ENCODE results near the gene UBA6. TPM values are rescaled to one million over a fixed set of nuclear protein-coding genes. Genes with fewer than 3 reads are reported as not detected.

The UBA6 gene
- total RNA-seq, 1 donor from 2014 or later: 141 TPM

GRCh38 chr4:67702166-67702565, 1.2 kb upstream of the UBA6 start:
- Mint-ChIP-seq H3K36me3 (ENCODE audit: low read depth, unreplicated experiment) (peaks cover 7% of the 10 kb centered on the region), H3K9me3 (ENCODE audit: unreplicated experiment) (peaks cover 4% of the 10 kb centered on the region), H3K27me3 (ENCODE audit: low read depth, unreplicated experiment) (no peaks in the 10 kb centered on the region), H3K27ac (ENCODE audit: unreplicated experiment) (no peak overlapping the region), H3K4me3 (ENCODE audit: unreplicated experiment) (peak overlapping the region; percentile 94), H3K4me1 (ENCODE audit: low read depth, unreplicated experiment) (peaks cover 15% of the 10 kb centered on the region)
- Histone ChIP-seq H3K79me2 (ENCODE audit: insufficient read depth, low read length) (peaks cover 90% of the 10 kb centered on the region), H3K9me3 (ENCODE audit: insufficient read depth, low read depth, low read length) (no peaks in the 10 kb centered on the region), H2AFZ (ENCODE audit: low read depth, low read length) (no peak overlapping the region), H3K4me1 (ENCODE audit: insufficient read depth, low read length) (no peaks in the 10 kb centered on the region), H3K27me3 (ENCODE audit: insufficient read depth, low read length) (no peaks in the 10 kb centered on the region), H3K27ac (ENCODE audit: low read depth, low read length) (no peak overlapping the region), H3K36me3 (ENCODE audit: insufficient read depth, low read length) (no peaks in the 10 kb centered on the region), H3K9ac (ENCODE audit: low read length) (peak overlapping the region; percentile 97), H3K4me3 (ENCODE audit: insufficient read depth, low read depth, low read length) (peak overlapping the region; percentile 94), H4K20me1 (ENCODE audit: insufficient read depth, low read length) (peaks cover 4% of the 10 kb centered on the region), H3K4me2 (ENCODE audit: low read length) (peak overlapping the region; percentile 87)
- FAIRE-seq: no peak
- no peak for DNase-seq (ENCODE audit: low read depth)
- TF ChIP-seq CTCF (IDR thresholded peaks at IDR 0.05; ENCODE audit: insufficient read depth, low read depth, low read length) (no peak), EZH2 (IDR thresholded peaks at IDR 0.05; ENCODE audit: insufficient read depth, low read length) (no peak)

- Mint-ChIP-seq H3K36me3 (ENCODE audit: low read depth, unreplicated experiment) (peaks cover 3% of the 10 kb centered on the region), H3K4me3 (ENCODE audit: unreplicated experiment) (peak overlapping the region; percentile 94), H3K27ac (ENCODE audit: unreplicated experiment) (peak overlapping the region; percentile 88), H3K9me3 (ENCODE audit: unreplicated experiment) (peaks cover under 1% of the 10 kb centered on the region), H3K27me3 (ENCODE audit: low read depth, unreplicated experiment) (no peaks in the 10 kb centered on the region), H3K4me1 (ENCODE audit: low read depth, unreplicated experiment) (peaks cover 15% of the 10 kb centered on the region)
- H2AFZ ChIP-seq (ENCODE audit: low read depth, low read length): peak overlapping the region; percentile 58
- H3K4me1 ChIP-seq (ENCODE audit: insufficient read depth, low read length): no peaks in the 10 kb centered on the region
- DNase-seq (ENCODE audit: low read depth): no peak
- peak overlapping the region; percentile 87 for H3K4me2 ChIP-seq (ENCODE audit: low read length)
- peak overlapping the region; percentile 94 for H3K4me3 ChIP-seq (ENCODE audit: insufficient read depth, low read depth, low read length)
- no peaks in the 10 kb centered on the region for H3K9me3 ChIP-seq (ENCODE audit: insufficient read depth, low read depth, low read length)
- H3K79me2 ChIP-seq (ENCODE audit: insufficient read depth, low read length): peaks cover 91% of the 10 kb centered on the region
- no peaks in the 10 kb centered on the region for H3K27me3 ChIP-seq (ENCODE audit: insufficient read depth, low read length)
- H3K36me3 ChIP-seq (ENCODE audit: insufficient read depth, low read length): no peaks in the 10 kb centered on the region
- H3K9ac ChIP-seq (ENCODE audit: low read length): peak overlapping the region; percentile 97
- peak overlapping the region; percentile 72 for H3K27ac ChIP-seq (ENCODE audit: low read depth, low read length)
- no peak for FAIRE-seq
- TF ChIP-seq EZH2 (IDR thresholded peaks at IDR 0.05; ENCODE audit: insufficient read depth, low read length): no peak
- no peak for TF ChIP-seq CTCF (IDR thresholded peaks at IDR 0.05; ENCODE audit: insufficient read depth, low read depth, low read length)
- H4K20me1 ChIP-seq (ENCODE audit: insufficient read depth, low read length): peaks cover 4% of the 10 kb centered on the region
Measured at GRCh38 chr4:67701517-67701850, 529 bp upstream of the UBA6 start.

GRCh38 chr4:67700116-67700737, 728 bp downstream of the UBA6 start:
- Histone ChIP-seq H3K79me2 (ENCODE audit: insufficient read depth, low read length) (peaks cover 90% of the 10 kb centered on the region), H3K4me1 (ENCODE audit: insufficient read depth, low read length) (no peaks in the 10 kb centered on the region), H3K27me3 (ENCODE audit: insufficient read depth, low read length) (no peaks in the 10 kb centered on the region), H3K9me3 (ENCODE audit: insufficient read depth, low read depth, low read length) (no peaks in the 10 kb centered on the region), H2AFZ (ENCODE audit: low read depth, low read length) (peak overlapping the region; percentile 84), H3K9ac (ENCODE audit: low read length) (peak overlapping the region; percentile 97), H3K4me3 (ENCODE audit: insufficient read depth, low read depth, low read length) (peak overlapping the region; percentile 94), H3K4me2 (ENCODE audit: low read length) (peak overlapping the region; percentile 87), H3K36me3 (ENCODE audit: insufficient read depth, low read length) (peaks cover 3% of the 10 kb centered on the region), H3K27ac (ENCODE audit: low read depth, low read length) (peak overlapping the region; percentile 90), H4K20me1 (ENCODE audit: insufficient read depth, low read length) (peaks cover 4% of the 10 kb centered on the region)
- Mint-ChIP-seq H3K36me3 (ENCODE audit: low read depth, unreplicated experiment) (peaks cover 3% of the 10 kb centered on the region), H3K27ac (ENCODE audit: unreplicated experiment) (peak overlapping the region; percentile 86), H3K4me1 (ENCODE audit: low read depth, unreplicated experiment) (peaks cover 15% of the 10 kb centered on the region), H3K27me3 (ENCODE audit: low read depth, unreplicated experiment) (no peaks in the 10 kb centered on the region), H3K9me3 (ENCODE audit: unreplicated experiment) (no peaks in the 10 kb centered on the region), H3K4me3 (ENCODE audit: unreplicated experiment) (peak overlapping the region; percentile 94)
- FAIRE-seq (no peak), DNase-seq (ENCODE audit: low read depth) (peak; percentile 25)
- TF ChIP-seq CTCF (IDR thresholded peaks at IDR 0.05; ENCODE audit: insufficient read depth, low read depth, low read length) (no peak), EZH2 (IDR thresholded peaks at IDR 0.05; ENCODE audit: insufficient read depth, low read length) (no peak)

Measured in astrocyte (in vitro differentiated cells and primary cell).